ENCODE data around the gene TGM6. TPM values are rescaled to one million over a fixed set of nuclear protein-coding genes. Genes with fewer than 3 reads are reported as not detected.

The TGM6 gene
- total RNA-seq, 1 donor from 2014 or later = not detected

GRCh38 chr20:2395136-2395535 is 14.4 kb downstream of the TGM6 start:
- no peaks in the 10 kb centered on the region for H3K4me1 Mint-ChIP-seq (ENCODE audit: unreplicated experiment)

GRCh38 chr20:2396241-2396814 is 15.6 kb downstream of the TGM6 start:
- no peak for TF ChIP-seq CTCF (IDR thresholded peaks at IDR 0.05; ENCODE audit: unreplicated experiment)

More at GRCh38 chr20:2395136-2395535, 14.4 kb downstream of the TGM6 start:
- Mint-ChIP-seq H3K4me3 (ENCODE audit: unreplicated experiment) (no peak overlapping the region), H3K27ac (ENCODE audit: unreplicated experiment) (no peak overlapping the region), H3K9me3 (ENCODE audit: unreplicated experiment) (no peaks in the 10 kb centered on the region), H3K27me3 (ENCODE audit: unreplicated experiment) (peaks cover 6% of the 10 kb centered on the region), H3K36me3 (ENCODE audit: low read depth, unreplicated experiment) (no peaks in the 10 kb centered on the region)
- no peak for TF ChIP-seq CTCF (IDR thresholded peaks at IDR 0.05; ENCODE audit: unreplicated experiment)
- DNase-seq (ENCODE audit: low spot score) = no peak

GRCh38 chr20:2397091-2397490 is 16.4 kb downstream of the TGM6 start:
- Mint-ChIP-seq H3K27me3 (ENCODE audit: unreplicated experiment) (peaks cover 4% of the 10 kb centered on the region), H3K36me3 (ENCODE audit: low read depth, unreplicated experiment) (no peaks in the 10 kb centered on the region), H3K9me3 (ENCODE audit: unreplicated experiment) (no peaks in the 10 kb centered on the region), H3K27ac (ENCODE audit: unreplicated experiment) (no peak overlapping the region), H3K4me1 (ENCODE audit: unreplicated experiment) (no peaks in the 10 kb centered on the region), H3K4me3 (ENCODE audit: unreplicated experiment) (no peak overlapping the region)
- no peak for DNase-seq (ENCODE audit: low spot score)
- no peak for TF ChIP-seq CTCF (IDR thresholded peaks at IDR 0.05; ENCODE audit: unreplicated experiment)

More at GRCh38 chr20:2396241-2396814, 15.6 kb downstream of the TGM6 start:
- H3K9me3 Mint-ChIP-seq (ENCODE audit: unreplicated experiment) = no peaks in the 10 kb centered on the region
- H3K27me3 Mint-ChIP-seq (ENCODE audit: unreplicated experiment) = peaks cover 4% of the 10 kb centered on the region
- no peak overlapping the region for H3K27ac Mint-ChIP-seq (ENCODE audit: unreplicated experiment)
- no peak for DNase-seq (ENCODE audit: low spot score)
- H3K4me3 Mint-ChIP-seq (ENCODE audit: unreplicated experiment) = no peak overlapping the region
- H3K4me1 Mint-ChIP-seq (ENCODE audit: unreplicated experiment) = no peaks in the 10 kb centered on the region
- H3K36me3 Mint-ChIP-seq (ENCODE audit: low read depth, unreplicated experiment) = no peaks in the 10 kb centered on the region

- DNase-seq (ENCODE audit: low spot score) = no peak
- no peak overlapping the region for H3K27ac Mint-ChIP-seq (ENCODE audit: unreplicated experiment)
- H3K27me3 Mint-ChIP-seq (ENCODE audit: unreplicated experiment) = peaks cover 5% of the 10 kb centered on the region
- no peaks in the 10 kb centered on the region for H3K36me3 Mint-ChIP-seq (ENCODE audit: low read depth, unreplicated experiment)
- H3K9me3 Mint-ChIP-seq (ENCODE audit: unreplicated experiment) = no peaks in the 10 kb centered on the region
- no peak for TF ChIP-seq CTCF (IDR thresholded peaks at IDR 0.05; ENCODE audit: unreplicated experiment)
- no peak overlapping the region for H3K4me3 Mint-ChIP-seq (ENCODE audit: unreplicated experiment)
- no peaks in the 10 kb centered on the region for H3K4me1 Mint-ChIP-seq (ENCODE audit: unreplicated experiment)
These were observed 17.0 kb downstream of the TGM6 start for GRCh38 chr20:2397595-2398145.

GRCh38 chr20:2398449-2398848 is 17.7 kb downstream of the TGM6 start:
- Mint-ChIP-seq H3K27me3 (ENCODE audit: unreplicated experiment) (peaks cover 7% of the 10 kb centered on the region), H3K9me3 (ENCODE audit: unreplicated experiment) (no peaks in the 10 kb centered on the region), H3K4me1 (ENCODE audit: unreplicated experiment) (no peaks in the 10 kb centered on the region), H3K36me3 (ENCODE audit: low read depth, unreplicated experiment) (no peaks in the 10 kb centered on the region), H3K4me3 (ENCODE audit: unreplicated experiment) (no peak overlapping the region), H3K27ac (ENCODE audit: unreplicated experiment) (no peak overlapping the region)
- no peak for TF ChIP-seq CTCF (IDR thresholded peaks at IDR 0.05; ENCODE audit: unreplicated experiment)
- DNase-seq (ENCODE audit: low spot score) = no peak

All from endothelial cell (in vitro differentiated cells).